ENCODE measurements around the gene AJAP1. TPM values are rescaled to one million over a fixed set of nuclear protein-coding genes. Genes with fewer than 3 reads are reported as not detected.

Gene AJAP1
- total and polyA plus RNA-seq, 10 of the 15 experiments (the other 5 are each of a cell fraction or from before 2014, with no cell fraction given): not detected

- no peak for FAIRE-seq
- WGBS (ENCODE audit: insufficient coverage, insufficient replicate concordance, low lambda C conversion rate, missing lambda C conversion rate): 16% methylated on average over 4 of the region's 4 CpGs
- CTCF ChIA-PET: interaction anchor here (1.9 kb wide), 1 partner anchor 15 kb away, joined by 6 read pairs; no protein-coding TSS in a partner anchor
- no peak overlapping the region for H3K9ac ChIP-seq (ENCODE audit: control insufficient read depth, insufficient read depth, low read length)
- H3K79me2 ChIP-seq (ENCODE audit: control insufficient read depth, insufficient read depth, low read length): no peaks in the 10 kb centered on the region
- H3K4me2 ChIP-seq (ENCODE audit: control insufficient read depth, insufficient read depth): no peak overlapping the region
- POLR2A ChIA-PET: no interaction called here
- H3K27ac ChIP-seq (ENCODE audit: control insufficient read depth, insufficient read depth): no peak overlapping the region
- no peaks in the 10 kb centered on the region for H4K20me1 ChIP-seq (ENCODE audit: control insufficient read depth, insufficient read depth)
- H3K4me3 ChIP-seq: no peak overlapping the region
- no peaks in the 10 kb centered on the region for H3K36me3 ChIP-seq (ENCODE audit: control insufficient read depth in 2 of 2, insufficient read depth in 2 of 2, low read length in 1 of 2)
- H3K27me3 ChIP-seq (replicated peaks in 1 of 2; ENCODE audit: control insufficient read depth in 2 of 2, insufficient read depth in 2 of 2, low read length in 1 of 2): no peaks in the 10 kb centered on the region
- peaks cover 24% of the 10 kb centered on the region for H3K4me1 ChIP-seq (ENCODE audit: control insufficient read depth, insufficient read depth, low read length)
- RAD21 ChIA-PET (ENCODE audit: unreplicated experiment): no interaction called here
- SMC1A ChIA-PET (ENCODE audit: uncharacterized antibody, unreplicated experiment): no interaction called here
- no peaks in the 10 kb centered on the region; the same call in 2 of the 3 replicates for H3K9me3 ChIP-seq (replicated peaks; ENCODE audit: control insufficient read depth, insufficient read depth, low read length)
- TF ChIP-seq ZSCAN29 (IDR thresholded peaks at IDR 0.05) (no peak), JUND (IDR thresholded peaks at IDR 0.05; ENCODE audit: low read depth, low read length) (no peak), CBX3 (IDR thresholded peaks at IDR 0.05; ENCODE audit: borderline replicate concordance, low read depth) (no peak), FOXM1 (IDR thresholded peaks at IDR 0.05; ENCODE audit: low read depth, low read length) (no peak), POLR2AphosphoS2 (IDR thresholded peaks at IDR 0.05; ENCODE audit: low read depth, low read length) (no peak), CEBPZ (IDR thresholded peaks at IDR 0.05; ENCODE audit: low read depth, low read length) (no peak), TCF12 (IDR thresholded peaks at IDR 0.05; ENCODE audit: low read depth, low read length) (no peak), SMC3 (IDR thresholded peaks at IDR 0.05; ENCODE audit: borderline replicate concordance, low read length) (no peak), PML (IDR thresholded peaks at IDR 0.05; ENCODE audit: low read length) (no peak)
- TF ChIP-seq, protein P1, sequence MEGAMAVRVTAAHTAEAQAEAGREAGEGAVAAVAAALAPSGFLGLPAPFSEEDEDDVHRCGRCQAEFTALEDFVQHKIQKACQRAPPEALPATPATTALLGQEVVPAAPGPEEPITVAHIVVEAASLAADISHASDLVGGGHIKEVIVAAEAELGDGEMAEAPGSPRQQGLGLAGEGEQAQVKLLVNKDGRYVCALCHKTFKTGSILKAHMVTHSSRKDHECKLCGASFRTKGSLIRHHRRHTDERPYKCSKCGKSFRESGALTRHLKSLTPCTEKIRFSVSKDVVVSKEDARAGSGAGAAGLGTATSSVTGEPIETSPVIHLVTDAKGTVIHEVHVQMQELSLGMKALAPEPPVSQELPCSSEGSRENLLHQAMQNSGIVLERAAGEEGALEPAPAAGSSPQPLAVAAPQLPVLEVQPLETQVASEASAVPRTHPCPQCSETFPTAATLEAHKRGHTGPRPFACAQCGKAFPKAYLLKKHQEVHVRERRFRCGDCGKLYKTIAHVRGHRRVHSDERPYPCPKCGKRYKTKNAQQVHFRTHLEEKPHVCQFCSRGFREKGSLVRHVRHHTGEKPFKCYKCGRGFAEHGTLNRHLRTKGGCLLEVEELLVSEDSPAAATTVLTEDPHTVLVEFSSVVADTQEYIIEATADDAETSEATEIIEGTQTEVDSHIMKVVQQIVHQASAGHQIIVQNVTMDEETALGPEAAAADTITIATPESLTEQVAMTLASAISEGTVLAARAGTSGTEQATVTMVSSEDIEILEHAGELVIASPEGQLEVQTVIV (IDR thresholded peaks at IDR 0.05; ENCODE audit: borderline replicate concordance, partially characterized antibody): no peak
- TF ChIP-seq, protein P2, sequence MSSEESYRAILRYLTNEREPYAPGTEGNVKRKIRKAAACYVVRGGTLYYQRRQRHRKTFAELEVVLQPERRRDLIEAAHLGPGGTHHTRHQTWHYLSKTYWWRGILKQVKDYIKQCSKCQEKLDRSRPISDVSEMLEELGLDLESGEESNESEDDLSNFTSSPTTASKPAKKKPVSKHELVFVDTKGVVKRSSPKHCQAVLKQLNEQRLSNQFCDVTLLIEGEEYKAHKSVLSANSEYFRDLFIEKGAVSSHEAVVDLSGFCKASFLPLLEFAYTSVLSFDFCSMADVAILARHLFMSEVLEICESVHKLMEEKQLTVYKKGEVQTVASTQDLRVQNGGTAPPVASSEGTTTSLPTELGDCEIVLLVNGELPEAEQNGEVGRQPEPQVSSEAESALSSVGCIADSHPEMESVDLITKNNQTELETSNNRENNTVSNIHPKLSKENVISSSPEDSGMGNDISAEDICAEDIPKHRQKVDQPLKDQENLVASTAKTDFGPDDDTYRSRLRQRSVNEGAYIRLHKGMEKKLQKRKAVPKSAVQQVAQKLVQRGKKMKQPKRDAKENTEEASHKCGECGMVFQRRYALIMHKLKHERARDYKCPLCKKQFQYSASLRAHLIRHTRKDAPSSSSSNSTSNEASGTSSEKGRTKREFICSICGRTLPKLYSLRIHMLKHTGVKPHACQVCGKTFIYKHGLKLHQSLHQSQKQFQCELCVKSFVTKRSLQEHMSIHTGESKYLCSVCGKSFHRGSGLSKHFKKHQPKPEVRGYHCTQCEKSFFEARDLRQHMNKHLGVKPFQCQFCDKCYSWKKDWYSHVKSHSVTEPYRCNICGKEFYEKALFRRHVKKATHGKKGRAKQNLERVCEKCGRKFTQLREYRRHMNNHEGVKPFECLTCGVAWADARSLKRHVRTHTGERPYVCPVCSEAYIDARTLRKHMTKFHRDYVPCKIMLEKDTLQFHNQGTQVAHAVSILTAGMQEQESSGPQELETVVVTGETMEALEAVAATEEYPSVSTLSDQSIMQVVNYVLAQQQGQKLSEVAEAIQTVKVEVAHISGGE (CRISPR knock-in tag; IDR thresholded peaks at IDR 0.05): no peak
- no peak for ATAC-seq
- no peak for DNase-seq (ENCODE audit: low read depth, low spot score)
- in situ Hi-C loops (cut with MboI): no loop called here
- intact Hi-C loops (cut with micrococcal nuclease; ENCODE audit: unreplicated experiment): no loop called here
- BruUV-seq (replicated peaks): no TSS peak
- H2AFZ ChIP-seq (ENCODE audit: control insufficient read depth, low read depth, low read length): no peak overlapping the region
Measured at GRCh38 chr1:4792565-4792964, 138.2 kb downstream of the AJAP1 start.
